ENCODE results near the gene PAQR5.
"Not testable (repeated sequence)": the region's sequence is repeated elsewhere in the genome, so short reads cannot be mapped to it uniquely, and the experiment has no call there.

Gene PAQR5

DNA sequence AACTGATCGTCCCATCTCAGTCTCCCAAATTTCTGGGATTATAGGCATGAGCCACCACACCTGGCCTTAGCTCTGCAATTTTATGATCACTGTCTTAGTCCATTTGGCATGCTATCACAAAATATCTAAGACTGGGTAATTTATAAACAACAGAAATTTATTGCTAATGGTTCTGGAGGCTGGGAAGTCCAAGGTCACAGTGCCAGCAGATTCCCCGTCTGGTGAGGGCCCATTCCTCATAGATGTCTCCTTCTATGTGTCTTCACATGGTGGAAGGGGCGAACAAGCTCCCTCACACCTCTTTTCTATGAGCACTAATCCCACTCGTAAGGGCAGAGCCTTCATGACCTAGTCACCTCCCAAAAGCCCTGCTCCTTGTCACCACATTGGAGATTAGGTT lies 60.1 kb downstream of the PAQR5 start:
- DNase-seq: no peak

DNA sequence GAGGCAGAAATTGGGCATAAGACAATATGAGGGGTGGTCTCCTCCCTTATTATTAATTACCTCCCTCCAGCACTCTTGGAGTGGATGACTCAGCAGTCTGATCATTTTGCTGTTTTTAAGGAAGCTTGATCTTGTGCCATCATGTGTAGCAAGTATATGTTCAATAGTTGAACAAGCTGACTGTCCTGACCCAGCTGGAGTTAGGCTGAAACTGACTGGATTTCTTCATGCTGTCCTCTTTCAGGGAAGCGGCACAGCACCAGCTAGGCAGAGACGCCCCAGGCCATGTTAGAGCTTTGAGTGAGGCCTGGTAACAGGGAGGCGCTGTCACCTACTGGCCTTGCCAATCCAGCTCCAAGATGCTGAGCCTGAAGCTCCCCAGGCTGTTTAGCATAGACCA lies 61.0 kb downstream of the PAQR5 start:
- no peak for DNase-seq

DNA sequence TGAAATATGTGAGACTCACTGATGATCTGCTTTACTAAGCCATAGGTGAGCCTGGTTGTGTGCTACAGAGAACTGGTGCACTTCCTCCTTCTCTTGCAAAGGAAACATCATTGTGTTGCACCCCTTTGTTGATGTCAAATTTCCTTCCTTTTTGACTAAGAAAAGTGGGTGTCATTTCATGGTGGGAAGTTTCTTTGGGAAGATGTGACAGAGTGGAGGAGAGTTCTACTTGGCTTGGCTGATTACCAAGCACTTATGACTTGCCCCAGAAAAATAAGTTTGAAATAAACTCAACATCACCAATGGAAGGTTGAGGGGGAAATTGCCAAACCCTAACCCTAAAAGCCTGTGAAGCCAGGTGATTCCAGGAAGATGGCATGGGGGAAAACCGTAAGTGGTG lies 61.9 kb downstream of the PAQR5 start:
- DNase-seq: no peak

DNA sequence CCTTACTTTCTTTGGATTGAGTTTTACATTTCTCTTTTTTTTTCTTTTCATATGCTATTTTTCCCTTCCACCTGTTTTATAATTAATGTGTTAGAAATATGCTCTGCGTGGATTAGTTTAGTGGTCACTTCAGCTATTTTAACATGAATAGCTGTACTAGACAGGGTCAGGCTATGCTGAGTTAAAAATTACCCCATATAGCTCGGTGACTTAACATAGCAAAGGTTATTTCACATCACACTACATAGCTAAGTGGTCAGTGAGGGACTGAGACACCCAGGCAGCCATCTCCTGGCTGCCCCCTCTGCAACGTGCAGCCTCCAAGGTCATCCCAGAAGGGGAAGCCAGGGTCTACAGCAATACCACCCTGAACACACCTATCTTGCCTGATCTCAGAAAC lies 68.5 kb downstream of the PAQR5 start:
- no peak for DNase-seq

DNA sequence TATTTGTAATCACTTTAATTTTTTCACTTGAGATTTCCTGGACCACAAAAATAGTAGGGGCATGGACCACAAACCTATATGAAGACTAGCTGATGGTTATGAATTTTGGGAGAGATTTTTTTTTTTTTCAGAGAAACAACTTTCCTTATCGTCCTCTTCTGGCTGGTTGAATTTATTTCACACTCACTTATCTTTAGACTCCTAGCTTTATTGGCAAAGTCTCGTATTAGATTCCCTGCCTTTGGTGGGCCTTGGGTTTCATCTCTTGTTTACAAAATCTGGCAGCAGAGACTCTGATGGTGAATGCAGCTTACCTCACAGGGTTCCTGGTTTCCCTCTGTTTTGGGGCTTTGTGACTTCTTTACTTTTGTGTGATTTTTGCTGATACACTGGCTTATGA lies 70.9 kb downstream of the PAQR5 start:
- DNase-seq: no peak

DNA sequence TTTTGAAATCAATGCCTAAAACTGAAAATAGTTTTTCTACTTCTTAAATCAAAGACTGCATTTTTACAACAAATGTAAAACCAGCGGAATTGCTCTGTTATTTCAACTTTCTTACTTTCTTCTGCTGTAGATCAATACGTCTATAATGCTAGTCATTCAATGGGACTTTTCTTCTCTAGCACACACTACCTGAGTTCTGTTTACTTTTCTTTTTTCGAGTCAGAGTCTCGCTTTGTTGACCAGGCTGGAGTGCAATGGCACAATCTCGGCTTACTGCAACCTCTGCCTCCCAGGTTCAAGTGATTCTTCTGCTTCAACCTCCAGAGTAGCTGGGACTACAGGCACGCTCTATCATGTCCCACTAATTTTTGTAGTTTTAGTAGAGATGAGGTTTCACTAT lies 74.7 kb downstream of the PAQR5 start:
- no peak for DNase-seq

DNA sequence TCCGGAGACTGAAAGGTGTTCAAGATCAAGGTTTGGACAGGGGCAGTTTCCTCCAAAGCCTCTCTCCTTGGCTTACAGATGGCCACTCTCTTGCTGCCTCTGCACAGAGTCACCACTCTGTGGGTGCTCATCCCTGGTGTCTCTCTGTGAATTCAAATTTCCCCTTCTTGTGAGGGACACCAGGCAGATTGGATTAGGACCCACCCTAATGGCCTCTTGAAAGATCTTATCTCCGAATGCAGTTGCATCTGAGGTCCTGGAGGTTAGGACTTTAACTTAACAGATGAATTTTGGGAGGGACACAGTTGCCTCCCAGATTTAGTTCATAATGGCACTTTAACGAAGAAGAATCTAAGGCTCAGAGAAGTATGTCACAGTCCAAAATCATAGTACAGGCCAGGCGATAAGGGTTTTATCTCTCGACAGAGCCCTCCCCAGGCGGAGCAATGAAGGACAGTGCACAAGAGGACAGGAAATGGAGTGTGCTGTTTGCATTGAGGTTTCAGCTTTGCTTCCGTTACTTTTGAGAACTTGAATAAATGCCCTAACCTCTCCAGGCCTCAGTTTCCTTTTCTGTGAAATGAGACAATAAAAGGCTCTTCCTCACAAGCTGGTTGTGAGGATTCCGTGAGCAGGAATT lies 76.6 kb downstream of the PAQR5 start:
- DNase-seq: no peak

DNA sequence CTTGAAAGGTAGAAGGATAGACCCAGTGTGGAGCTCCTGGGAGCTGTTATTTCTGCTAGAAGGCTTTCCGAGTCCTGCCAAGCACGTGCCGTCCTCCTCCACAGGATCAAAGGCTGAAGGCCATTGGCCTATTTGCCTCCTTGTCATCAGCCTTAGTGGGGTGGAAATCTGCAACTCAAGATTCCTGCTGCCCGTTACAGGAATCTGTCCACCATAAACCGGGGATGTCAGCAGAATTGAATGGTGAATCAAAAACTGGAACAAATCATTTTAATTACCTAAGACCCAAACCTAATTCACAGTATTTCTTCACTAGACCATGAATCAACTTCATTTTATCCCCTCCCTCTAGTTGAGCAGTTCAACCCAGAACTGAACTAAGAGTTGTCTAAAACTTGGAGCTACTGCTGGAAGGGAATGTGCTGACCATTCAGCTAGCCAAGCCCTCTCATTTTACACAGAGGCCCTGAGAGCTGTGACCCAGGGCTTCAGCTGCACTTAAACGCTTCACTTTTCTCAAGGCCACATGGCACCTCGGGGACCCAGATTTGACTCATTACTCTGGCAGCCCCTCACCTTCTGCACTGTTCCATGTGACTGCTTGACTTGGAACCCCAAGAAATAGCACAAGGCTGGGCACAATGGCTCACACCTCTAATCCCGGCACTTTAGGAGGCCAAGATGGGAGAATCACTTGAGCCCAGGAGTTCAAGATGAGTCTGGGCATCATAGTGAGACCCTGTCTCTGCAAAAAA lies 78.7 kb downstream of the PAQR5 start:
- no peak for DNase-seq

DNA sequence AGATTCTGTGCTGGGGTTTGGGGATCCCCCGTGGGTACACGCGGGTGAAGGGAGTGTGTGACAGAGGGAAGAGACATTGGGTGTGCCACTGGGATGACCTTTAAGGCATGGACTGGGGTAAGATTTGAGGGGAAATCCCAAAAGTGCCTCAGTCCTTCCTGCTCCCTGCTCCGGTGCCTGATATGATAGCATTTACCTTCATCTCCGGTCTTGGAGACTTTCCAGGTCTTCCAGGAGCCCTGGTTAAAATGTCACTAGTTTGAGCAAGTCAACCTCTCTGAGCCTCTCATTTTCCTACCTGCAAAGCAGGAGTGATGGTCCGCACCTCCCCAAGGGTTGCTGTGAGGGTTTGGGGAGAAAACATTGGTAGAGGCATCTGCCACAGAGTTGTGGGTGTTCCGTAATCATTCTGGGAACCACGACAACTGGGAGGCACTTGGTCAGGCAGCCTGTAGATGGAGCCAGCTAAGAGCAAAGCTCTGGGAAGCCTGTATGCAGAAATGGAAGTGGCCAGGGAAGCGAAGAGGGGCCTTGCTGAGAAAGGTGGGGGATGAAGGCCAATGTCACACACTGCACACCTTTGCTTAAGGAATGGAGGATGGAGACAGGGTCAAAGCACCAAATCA lies 81.5 kb downstream of the PAQR5 start:
- DNase-seq: no peak

DNA sequence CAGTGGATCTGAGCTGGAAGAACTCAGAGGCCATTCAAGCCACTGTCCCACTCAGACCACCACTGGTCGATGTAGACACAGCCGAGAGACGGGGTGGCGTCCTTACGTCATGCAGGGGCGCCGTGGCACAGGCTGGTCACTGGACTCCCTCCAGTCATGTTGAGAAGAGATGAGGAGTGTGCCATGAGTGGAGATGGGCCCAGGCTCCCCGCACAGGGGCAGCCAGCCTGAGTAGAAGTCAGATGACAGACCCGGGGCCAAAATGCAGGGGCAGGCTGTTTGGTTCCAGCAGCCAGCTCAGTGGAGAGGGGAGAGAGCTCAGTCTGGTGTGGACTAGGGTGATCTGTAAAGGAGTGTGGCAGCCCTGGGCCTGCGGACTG lies 82.0 kb downstream of the PAQR5 start:
- no peak for DNase-seq

DNA sequence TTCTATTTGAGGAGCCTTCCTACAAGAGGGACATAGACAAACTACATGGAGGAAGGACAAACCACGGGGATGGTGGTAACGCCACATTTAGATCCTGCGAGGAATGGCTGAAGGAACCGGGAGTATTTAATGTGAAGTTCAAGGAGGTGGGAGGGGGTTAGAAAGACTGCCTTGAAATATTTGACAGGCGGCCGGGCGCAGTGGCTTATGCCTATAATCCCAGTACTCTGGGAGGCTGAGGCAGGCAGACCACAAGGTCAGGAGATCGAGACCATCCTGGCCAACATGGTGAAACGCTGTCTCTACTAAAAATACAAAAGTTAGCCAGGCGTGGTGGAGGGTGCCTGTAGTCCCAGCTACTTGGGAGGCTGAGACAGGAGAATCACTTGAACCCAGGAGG lies 83.5 kb downstream of the PAQR5 start:
- DNase-seq: not testable (repeated sequence)

DNA sequence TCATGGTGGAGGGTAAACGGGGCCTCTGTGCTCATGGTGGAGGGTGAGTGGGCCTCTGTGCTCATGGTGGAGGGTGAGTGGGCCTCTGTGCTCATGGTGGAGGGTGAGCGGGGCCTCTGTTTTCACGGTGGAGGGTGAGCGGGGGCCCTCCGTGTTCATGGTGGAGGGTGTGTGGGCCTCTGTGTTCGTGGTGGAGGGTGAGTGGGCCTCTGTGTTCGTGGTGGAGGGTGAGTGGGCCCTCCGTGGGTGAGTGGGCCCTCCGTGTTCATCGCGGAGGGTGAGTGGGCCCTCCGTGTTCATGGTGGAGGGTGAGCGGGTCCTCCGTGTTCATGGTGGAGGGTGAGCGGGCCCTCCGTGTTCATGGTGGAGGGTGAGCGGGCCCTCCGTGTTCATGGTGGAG lies 85.4 kb downstream of the PAQR5 start:
- DNase-seq: not testable (repeated sequence)

DNA sequence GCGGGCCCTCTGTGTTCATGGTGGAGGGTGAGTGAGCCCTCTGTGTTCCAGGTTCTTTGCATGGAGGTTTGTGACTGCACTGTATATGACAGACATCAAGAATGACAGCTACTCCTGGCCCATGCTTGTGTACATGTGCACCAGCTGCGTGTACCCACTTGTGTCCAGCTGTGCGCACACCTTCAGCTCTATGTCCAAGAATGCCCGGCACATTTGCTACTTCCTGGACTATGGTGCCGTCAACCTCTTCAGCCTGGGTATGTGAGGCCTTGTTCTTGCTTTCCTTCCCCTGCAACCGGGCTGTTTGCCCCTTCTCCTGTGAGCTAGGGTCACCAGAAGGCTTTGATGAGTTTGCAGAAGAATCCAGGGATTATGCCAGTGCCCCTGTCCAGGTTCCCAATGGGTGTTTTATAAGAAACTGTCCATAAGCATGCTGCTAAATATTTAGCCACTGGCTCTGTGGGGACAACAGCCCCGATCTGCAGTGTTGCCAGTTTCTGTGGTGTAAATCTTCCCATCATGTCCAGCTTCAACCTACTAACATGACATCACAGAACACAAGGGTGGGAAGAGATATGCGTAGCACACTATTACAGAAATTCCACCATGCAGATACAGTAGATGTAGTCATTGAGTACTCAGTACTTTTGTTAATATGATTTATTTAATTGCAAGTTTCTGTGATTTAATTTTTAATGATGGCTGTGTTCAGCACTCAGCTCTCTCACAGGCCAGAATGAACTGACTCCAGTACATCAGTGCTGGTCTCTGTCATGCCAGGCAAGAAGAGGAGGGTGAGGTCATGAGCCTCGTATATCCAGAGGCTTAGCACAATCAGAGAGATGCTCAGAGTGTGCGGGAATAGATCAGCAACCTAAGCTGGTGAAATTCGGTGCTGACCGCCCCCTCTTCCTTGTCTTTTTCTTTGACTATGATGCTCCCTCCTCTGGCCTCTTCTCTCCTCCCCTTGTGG lies 86.2 kb downstream of the PAQR5 start:
- no peak for DNase-seq

DNA sequence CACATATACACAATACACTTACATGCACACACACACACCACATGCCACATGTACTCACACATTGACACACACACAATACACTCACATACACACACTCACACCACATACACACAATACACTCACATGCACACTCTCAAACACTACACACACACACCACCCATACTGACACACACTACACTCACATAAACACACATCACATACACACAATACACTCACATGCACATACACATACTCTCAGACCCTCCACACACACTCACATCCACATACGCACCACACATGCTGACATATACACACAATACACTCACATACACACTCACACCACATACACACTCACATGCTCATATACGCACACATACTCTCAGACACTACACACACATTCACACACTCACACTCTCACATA lies 87.1 kb downstream of the PAQR5 start:
- no peak for DNase-seq

DNA sequence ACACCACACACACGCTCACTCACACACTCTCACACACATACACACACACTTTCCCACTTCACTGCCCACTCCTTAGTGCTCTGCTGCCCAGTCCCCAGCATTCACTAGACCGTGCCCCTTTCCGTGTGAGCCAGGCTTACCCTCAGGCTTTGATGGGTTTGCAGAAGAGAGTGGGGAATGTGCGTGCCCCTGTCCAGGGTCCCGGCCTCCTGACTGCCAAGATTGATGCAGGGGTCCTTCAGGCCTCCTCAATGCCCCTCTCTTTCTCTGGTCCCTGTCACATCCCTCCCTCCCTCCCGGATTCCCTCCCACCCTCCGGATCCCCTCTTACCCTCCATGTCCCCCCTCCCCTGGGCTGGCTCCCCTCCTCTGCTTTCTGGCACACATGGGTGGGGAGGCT lies 87.6 kb downstream of the PAQR5 start:
- DNase-seq: no peak

DNA sequence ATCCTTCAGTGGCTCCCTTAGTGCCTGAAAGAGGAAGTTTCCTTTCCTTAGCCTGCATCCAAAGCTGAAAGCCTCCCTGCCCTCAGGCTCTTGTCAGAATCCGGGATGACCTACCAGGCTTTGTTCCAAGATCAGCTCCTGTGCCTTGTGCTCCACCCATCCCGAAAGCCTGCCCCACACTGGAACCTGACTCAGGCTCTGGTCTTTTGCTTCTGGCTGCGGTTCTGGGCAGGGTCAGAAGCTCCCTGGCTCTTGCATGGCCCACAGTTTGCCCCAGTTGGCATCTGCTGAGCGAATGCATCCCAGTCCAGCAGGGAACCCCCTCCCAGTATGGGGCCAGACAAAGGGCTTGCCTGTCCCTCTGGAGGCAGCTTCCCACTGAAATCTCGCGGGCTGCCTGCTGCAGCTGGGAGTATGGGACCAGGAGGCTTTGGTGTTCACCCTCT lies 89.6 kb downstream of the PAQR5 start:
- DNase-seq: no peak

DNA sequence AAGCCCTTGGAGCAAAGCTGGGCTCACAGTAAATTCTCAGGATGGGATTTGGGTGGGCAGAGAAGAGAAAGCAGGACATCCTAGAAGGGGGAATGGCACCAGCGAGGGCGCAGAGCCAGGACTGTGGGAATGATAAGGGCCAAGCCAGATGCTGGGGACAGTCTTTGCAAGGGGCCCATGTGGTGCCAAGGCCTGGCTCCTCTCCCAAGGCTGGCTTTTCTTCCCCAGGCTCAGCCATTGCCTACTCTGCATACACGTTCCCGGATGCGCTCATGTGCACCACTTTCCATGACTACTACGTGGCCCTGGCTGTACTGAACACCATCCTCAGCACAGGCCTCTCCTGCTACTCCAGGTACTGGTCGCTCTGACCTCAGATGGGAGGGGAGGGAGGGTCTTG lies 90.7 kb downstream of the PAQR5 start:
- DNase-seq: no peak

DNA sequence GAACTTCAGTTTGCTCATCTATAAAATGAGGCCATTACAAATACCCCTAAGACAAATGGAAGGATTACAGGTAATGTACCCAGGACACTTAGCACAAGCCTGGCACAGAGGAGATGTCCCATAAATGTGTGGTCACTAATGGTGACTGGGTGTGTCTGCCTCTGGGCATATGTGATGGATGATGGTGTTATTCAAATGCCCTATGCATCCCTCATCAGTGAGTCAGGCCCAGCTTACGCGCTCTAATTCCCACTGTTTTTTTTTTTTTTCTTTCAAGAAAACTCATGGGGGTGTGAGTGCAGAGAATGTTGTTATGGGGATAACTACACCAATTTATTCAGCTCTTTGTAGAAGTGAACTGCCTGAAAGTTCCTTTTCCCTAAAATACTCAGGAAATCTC lies 91.9 kb downstream of the PAQR5 start:
- DNase-seq: no peak

DNA sequence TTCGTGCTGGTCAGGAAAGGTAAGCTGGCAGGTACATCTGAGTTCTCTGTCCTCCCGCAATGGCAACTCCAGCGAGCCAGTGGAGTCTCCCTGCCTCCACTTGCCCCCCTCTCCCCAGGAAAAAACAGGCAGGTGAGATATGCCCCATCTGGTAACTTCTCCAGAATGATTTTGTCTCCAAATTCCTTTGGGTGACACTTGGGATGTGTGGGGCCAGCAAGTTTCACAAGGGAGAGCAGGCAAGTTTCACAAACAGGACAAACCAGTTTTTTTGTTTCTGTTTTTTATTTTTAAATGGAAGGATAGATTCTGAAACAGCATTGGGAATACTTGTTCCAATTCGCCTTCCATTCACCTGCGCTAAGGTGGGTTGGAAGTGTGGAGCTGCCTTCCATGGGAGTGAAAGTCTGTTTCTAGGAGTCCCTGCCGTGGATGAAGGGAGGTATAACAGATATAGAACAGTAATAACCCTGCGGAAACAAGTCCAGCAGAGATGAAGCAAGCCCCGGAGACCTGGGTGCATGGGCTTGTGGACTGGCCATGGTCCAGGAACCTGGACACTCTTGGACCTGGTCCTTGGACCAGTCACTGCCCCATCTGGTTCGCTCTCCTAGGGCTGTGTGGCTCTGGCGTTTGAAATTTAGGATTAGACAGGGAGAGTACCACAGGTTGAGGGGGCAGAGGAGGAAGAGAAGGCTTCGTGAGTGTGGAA lies 92.5 kb downstream of the PAQR5 start:
- no peak for DNase-seq

DNA sequence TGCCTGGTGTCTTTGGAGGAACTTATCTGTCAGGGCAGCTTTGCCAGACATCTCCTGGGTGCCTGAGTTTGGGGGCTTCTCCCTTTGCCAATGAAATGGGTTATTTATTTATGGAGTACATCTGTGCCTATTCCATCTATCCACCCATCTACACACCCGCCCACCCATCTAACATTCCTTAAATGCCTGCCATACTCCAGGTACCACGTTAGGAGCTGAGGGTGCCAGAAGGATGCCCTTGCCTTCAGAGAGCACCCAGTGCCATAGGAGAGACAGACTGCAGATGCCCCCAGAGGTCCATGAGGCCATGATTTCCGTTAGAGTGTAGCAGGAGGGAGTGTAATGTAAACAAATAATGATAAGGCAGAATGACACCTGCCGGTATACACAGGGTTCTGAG lies 93.6 kb downstream of the PAQR5 start:
- DNase-seq: no peak

DNA sequence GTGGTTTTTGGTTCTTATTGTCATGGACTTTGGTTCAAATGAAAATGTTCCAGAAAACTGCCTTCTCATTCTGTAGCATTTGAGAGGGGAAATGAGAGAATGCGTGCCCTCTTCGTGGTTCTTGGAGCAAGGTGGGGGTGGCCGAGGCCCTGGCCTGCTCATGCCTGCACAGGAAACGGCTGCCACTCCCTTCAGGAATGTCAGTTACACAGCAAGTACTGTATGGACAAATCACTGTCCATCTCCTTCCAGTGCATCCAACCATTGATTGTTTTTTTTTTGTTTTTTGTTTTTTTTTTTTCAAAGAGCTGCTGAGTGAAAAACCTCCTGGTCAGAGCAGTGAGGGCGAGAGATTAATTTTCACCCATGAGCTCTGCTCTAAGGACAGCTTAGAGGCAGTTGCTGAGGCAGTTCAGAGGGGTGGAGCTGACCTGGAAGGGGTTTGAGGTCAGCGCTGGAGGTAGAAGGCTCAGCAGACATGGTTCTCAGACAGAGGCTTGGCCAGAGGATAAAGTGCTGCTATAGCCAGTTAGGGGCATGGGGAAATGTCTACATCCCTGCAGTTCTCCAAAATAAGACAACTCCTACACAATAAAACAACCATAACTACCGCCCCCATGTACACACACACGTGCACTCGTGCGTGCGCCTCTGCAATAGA lies 95.2 kb downstream of the PAQR5 start:
- no peak for DNase-seq

Measured in NCI-H1930 (cell line).